ENCODE data around the gene RAB25.
"Not testable (repeated sequence)": the region's sequence is repeated elsewhere in the genome, so short reads cannot be mapped to it uniquely, and the experiment has no call there.

RAB25 gene

GRCh38 chr1:156033011-156033410 lies 27.9 kb upstream of the RAB25 start:
- Histone ChIP-seq H3K27ac (ENCODE audit: extremely low read depth, low read depth, low read length) (no peak overlapping the region), H3K9me3 (ENCODE audit: control insufficient read depth, insufficient read depth, low read depth, low read length) (no peaks in the 10 kb centered on the region), H3K4me1 (ENCODE audit: control insufficient read depth, insufficient read depth, low read length) (no peaks in the 10 kb centered on the region), H3K36me3 (ENCODE audit: control insufficient read depth in 2 of 2, insufficient read depth in 1 of 2, low read length in 2 of 2) (peaks cover 9 to 20% of the 10 kb centered on the region in 2 experiments; a peak in 2 of 3 replicates), H3K4me3 (ENCODE audit: low read depth, low read length) (no peak overlapping the region)
- TF ChIP-seq YY2 (tag by site-specific recombination; IDR thresholded peaks at IDR 0.05), result no peak
- TF ChIP-seq, protein P1, sequence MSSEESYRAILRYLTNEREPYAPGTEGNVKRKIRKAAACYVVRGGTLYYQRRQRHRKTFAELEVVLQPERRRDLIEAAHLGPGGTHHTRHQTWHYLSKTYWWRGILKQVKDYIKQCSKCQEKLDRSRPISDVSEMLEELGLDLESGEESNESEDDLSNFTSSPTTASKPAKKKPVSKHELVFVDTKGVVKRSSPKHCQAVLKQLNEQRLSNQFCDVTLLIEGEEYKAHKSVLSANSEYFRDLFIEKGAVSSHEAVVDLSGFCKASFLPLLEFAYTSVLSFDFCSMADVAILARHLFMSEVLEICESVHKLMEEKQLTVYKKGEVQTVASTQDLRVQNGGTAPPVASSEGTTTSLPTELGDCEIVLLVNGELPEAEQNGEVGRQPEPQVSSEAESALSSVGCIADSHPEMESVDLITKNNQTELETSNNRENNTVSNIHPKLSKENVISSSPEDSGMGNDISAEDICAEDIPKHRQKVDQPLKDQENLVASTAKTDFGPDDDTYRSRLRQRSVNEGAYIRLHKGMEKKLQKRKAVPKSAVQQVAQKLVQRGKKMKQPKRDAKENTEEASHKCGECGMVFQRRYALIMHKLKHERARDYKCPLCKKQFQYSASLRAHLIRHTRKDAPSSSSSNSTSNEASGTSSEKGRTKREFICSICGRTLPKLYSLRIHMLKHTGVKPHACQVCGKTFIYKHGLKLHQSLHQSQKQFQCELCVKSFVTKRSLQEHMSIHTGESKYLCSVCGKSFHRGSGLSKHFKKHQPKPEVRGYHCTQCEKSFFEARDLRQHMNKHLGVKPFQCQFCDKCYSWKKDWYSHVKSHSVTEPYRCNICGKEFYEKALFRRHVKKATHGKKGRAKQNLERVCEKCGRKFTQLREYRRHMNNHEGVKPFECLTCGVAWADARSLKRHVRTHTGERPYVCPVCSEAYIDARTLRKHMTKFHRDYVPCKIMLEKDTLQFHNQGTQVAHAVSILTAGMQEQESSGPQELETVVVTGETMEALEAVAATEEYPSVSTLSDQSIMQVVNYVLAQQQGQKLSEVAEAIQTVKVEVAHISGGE (tag by site-specific recombination; conservative IDR thresholded peaks at IDR 0.05; ENCODE audit: low read depth), result no peak
- no peak for TF ChIP-seq TSHZ1 (tag by site-specific recombination; IDR thresholded peaks at IDR 0.05; ENCODE audit: borderline replicate concordance)
- no peak for TF ChIP-seq KLF7 (tag by site-specific recombination; IDR thresholded peaks at IDR 0.05; ENCODE audit: borderline replicate concordance)
- no peak for TF ChIP-seq ZNF202 (tag by site-specific recombination; IDR thresholded peaks at IDR 0.05; ENCODE audit: borderline replicate concordance)
- no peak for TF ChIP-seq ZNF600 (tag by site-specific recombination; IDR thresholded peaks at IDR 0.05)
- TF ChIP-seq ZNF707 (tag by site-specific recombination; IDR thresholded peaks at IDR 0.05), result no peak
- TF ChIP-seq ZNF366 (tag by site-specific recombination; conservative IDR thresholded peaks at IDR 0.05), result no peak
- TF ChIP-seq ZNF146 (tag by site-specific recombination; IDR thresholded peaks at IDR 0.05), result no peak
- no peak for TF ChIP-seq ZNF670 (tag by site-specific recombination; IDR thresholded peaks at IDR 0.05; ENCODE audit: low read depth)
- TF ChIP-seq ZNF473 (tag by site-specific recombination; IDR thresholded peaks at IDR 0.05), result no peak
- no peak for TF ChIP-seq MEIS1 (CRISPR knock-in tag; IDR thresholded peaks at IDR 0.05; ENCODE audit: borderline replicate concordance)
- TF ChIP-seq OVOL3 (tag by site-specific recombination; IDR thresholded peaks at IDR 0.05), result no peak
- TF ChIP-seq ZNF335 (tag by site-specific recombination; conservative IDR thresholded peaks at IDR 0.05), result no peak
- TF ChIP-seq ZFP37 (tag by site-specific recombination; IDR thresholded peaks at IDR 0.05), result no peak
- TF ChIP-seq BCL6B (tag by site-specific recombination; IDR thresholded peaks at IDR 0.05), result no peak
- no peak for TF ChIP-seq ZNF621 (tag by site-specific recombination; IDR thresholded peaks at IDR 0.05)
- TF ChIP-seq, protein P2, sequence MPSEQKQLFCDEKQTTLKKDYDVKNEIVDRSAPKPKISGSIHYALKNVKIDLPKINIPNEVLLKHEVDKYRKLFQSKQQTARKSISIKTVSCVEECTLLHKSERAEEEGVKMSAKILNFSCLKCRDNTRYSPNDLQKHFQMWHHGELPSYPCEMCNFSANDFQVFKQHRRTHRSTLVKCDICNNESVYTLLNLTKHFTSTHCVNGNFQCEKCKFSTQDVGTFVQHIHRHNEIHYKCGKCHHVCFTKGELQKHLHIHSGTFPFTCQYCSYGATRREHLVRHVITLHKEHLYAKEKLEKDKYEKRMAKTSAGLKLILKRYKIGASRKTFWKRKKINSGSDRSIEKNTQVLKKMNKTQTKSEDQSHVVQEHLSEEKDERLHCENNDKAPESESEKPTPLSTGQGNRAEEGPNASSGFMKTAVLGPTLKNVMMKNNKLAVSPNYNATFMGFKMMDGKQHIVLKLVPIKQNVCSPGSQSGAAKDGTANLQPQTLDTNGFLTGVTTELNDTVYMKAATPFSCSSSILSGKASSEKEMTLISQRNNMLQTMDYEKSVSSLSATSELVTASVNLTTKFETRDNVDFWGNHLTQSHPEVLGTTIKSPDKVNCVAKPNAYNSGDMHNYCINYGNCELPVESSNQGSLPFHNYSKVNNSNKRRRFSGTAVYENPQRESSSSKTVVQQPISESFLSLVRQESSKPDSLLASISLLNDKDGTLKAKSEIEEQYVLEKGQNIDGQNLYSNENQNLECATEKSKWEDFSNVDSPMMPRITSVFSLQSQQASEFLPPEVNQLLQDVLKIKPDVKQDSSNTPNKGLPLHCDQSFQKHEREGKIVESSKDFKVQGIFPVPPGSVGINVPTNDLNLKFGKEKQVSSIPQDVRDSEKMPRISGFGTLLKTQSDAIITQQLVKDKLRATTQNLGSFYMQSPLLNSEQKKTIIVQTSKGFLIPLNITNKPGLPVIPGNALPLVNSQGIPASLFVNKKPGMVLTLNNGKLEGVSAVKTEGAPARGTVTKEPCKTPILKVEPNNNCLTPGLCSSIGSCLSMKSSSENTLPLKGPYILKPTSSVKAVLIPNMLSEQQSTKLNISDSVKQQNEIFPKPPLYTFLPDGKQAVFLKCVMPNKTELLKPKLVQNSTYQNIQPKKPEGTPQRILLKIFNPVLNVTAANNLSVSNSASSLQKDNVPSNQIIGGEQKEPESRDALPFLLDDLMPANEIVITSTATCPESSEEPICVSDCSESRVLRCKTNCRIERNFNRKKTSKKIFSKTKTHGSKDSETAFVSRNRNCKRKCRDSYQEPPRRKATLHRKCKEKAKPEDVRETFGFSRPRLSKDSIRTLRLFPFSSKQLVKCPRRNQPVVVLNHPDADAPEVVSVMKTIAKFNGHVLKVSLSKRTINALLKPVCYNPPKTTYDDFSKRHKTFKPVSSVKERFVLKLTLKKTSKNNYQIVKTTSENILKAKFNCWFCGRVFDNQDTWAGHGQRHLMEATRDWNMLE (tag by site-specific recombination; conservative IDR thresholded peaks at IDR 0.05; ENCODE audit: low read depth), result no peak
- ChIA-PET POLR2A (interaction anchor here (0.6 to 0.7 kb wide), 2 partner anchors 22 to 79 kb away, joined by 4 to 6 read pairs; no protein-coding TSS in a partner anchor), CTCF (no interaction called here)

- POLR2A ChIA-PET; H3K9me3 ChIP-seq (ENCODE audit: control insufficient read depth, insufficient read depth, low read depth, low read length); H3K27ac ChIP-seq (ENCODE audit: extremely low read depth, low read depth, low read length); H3K4me1 ChIP-seq (ENCODE audit: control insufficient read depth, insufficient read depth, low read length); H3K4me3 ChIP-seq (ENCODE audit: low read depth, low read length): not testable (repeated sequence)
- peaks cover 14 to 29% of the 10 kb centered on the region in 2 experiments; a peak in 2 of 3 replicates for H3K36me3 ChIP-seq (ENCODE audit: control insufficient read depth in 2 of 2, insufficient read depth in 1 of 2, low read length in 2 of 2)
- CTCF ChIA-PET, result interaction anchor here (1.1 to 1.3 kb wide), 2 partner anchors 10 to 96 kb away, joined by 3 to 5 read pairs; no protein-coding TSS in a partner anchor
These were observed 26.0 kb upstream of the RAB25 start for GRCh38 chr1:156034991-156035390.

All from HEK293 (cell line).